ENCODE measurements around the gene ATG7. TPM values are rescaled to one million over a fixed set of nuclear protein-coding genes. Genes with fewer than 3 reads are reported as not detected.

ATG7 gene
- total RNA-seq, 1 donor = 97.9 TPM

GRCh38 chr3:11583638-11584046 lies 311.4 kb downstream of the ATG7 start:
- H3K4me3 ChIP-seq (ENCODE audit: low read depth, low read length) = no peak overlapping the region
- no peak for TF ChIP-seq CTCF (IDR thresholded peaks at IDR 0.05; ENCODE audit: insufficient read depth, low read length)
- peak; percentile 33 for DNase-seq (ENCODE audit: low read depth)

GRCh38 chr3:11584570-11584969 lies 312.4 kb downstream of the ATG7 start:
- DNase-seq (ENCODE audit: low read depth) = no peak
- TF ChIP-seq CTCF (IDR thresholded peaks at IDR 0.05; ENCODE audit: insufficient read depth, low read length) = no peak
- no peak overlapping the region for H3K4me3 ChIP-seq (ENCODE audit: low read depth, low read length)

GRCh38 chr3:11587766-11588165 lies 315.6 kb downstream of the ATG7 start:
- H3K4me3 ChIP-seq (ENCODE audit: low read depth, low read length) = no peak overlapping the region
- DNase-seq (ENCODE audit: low read depth) = no peak
- TF ChIP-seq CTCF (IDR thresholded peaks at IDR 0.05; ENCODE audit: insufficient read depth, low read length) = no peak

DNA sequence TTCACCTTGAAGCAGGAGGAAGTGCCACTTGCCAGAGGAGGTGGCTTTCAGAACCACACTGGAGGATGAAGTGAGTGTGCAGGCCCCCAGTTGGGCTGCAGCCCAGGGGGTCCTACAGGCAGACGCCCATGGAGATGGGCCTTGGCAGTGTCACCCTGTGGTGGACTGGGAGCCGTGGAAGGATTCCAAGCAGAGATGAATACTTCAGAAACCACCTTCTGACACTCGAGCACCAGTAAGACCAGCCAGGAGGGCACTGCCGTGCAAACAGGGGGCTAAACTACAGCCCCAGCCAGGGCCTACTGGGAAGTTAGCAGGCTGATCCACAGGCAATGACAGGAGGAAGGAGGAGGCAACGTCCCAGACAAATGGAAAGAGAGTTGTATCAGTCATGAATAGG lies 316.1 kb downstream of the ATG7 start:
- H3K4me3 ChIP-seq (ENCODE audit: low read depth, low read length) = no peak overlapping the region
- no peak for DNase-seq (ENCODE audit: low read depth)
- TF ChIP-seq CTCF (IDR thresholded peaks at IDR 0.05; ENCODE audit: insufficient read depth, low read length) = no peak

- DNase-seq (ENCODE audit: low read depth) = no peak
- TF ChIP-seq CTCF (IDR thresholded peaks at IDR 0.05; ENCODE audit: insufficient read depth, low read length) = no peak
- H3K4me3 ChIP-seq (ENCODE audit: low read depth, low read length) = no peak overlapping the region
Observed at GRCh38 chr3:11588755-11589154, 316.6 kb downstream of the ATG7 start.

GRCh38 chr3:11589706-11590105 lies 317.5 kb downstream of the ATG7 start:
- no peak for TF ChIP-seq CTCF (IDR thresholded peaks at IDR 0.05; ENCODE audit: insufficient read depth, low read length)
- DNase-seq (ENCODE audit: low read depth) = no peak
- H3K4me3 ChIP-seq (ENCODE audit: low read depth, low read length) = no peak overlapping the region

GRCh38 chr3:11591002-11591355 lies 318.8 kb downstream of the ATG7 start:
- TF ChIP-seq CTCF (IDR thresholded peaks at IDR 0.05; ENCODE audit: insufficient read depth, low read length) = no peak
- DNase-seq (ENCODE audit: low read depth) = peak; percentile 44
- no peak overlapping the region for H3K4me3 ChIP-seq (ENCODE audit: low read depth, low read length)
